GM12878 (cell line): Measurements from ENCODE around the gene ZMYND19. TPM values are rescaled to one million over a fixed set of nuclear protein-coding genes. Genes with fewer than 3 reads are reported as not detected.

Experiments used
- ATAC-seq: fragments of 200-7000 bp; cut with Tn5 transposase; 3 replicates; pipeline ENCODE4 v1.9.1; 2020; ENCODE audit warnings: mild to moderate bottlenecking, moderate library complexity
- BruUV-seq: library from RNA; stranded (reverse); fragments of 400-500 nt; replicated peaks from 2 replicates; lab custom pipeline; 2021; lab: Mats Ljungman, UMichigan
- CTCF ChIA-PET: fragments of 300-600 bp; sonication (Branson Sonifier 250); formaldehyde crosslinking; extraction: SDS; loops from one replicate; lab custom pipeline; 2021; ENCODE audit warnings: inconsistent platforms; lab: Yijun Ruan, JAX
- POLR2A ChIA-PET: fragments of 350-600 bp; formaldehyde crosslinking; extraction: SDS; loops from one replicate; lab custom pipeline; 2021; ENCODE audit warnings: inconsistent platforms; lab: Charles Lee
- RAD21 ChIA-PET: fragments of 300-600 bp; sonication (Branson Sonifier 250); formaldehyde crosslinking; loops from one replicate; lab custom pipeline; 2023; ENCODE audit warnings: antibody characterized with exemption; ENCODE audit not compliant: unreplicated experiment; lab: Charles Lee
- SMC1A ChIA-PET: fragments of 300-600 bp; sonication (Branson Sonifier 250); formaldehyde crosslinking; loops from one replicate; lab custom pipeline; 2023; ENCODE audit not compliant: unreplicated experiment, uncharacterized antibody; lab: Charles Lee
- DNase-seq: peaks from one replicate; pipeline ENCODE4 v3.0.0-alpha.2; 2011; ENCODE audit warnings: low read depth, low spot score
- FAIRE-seq: peaks from 3 replicates; lab custom pipeline; 2011; peaks lifted over from hg19 to GRCh38; lab: Jason Lieb, UNC
- H2AFZ ChIP-seq: 2 replicates; pipeline ENCODE4 v1.6.0; 2011; ENCODE audit warnings: low read depth, low read length, control low read depth; ENCODE audit not compliant: control insufficient read depth
- H3K27ac ChIP-seq: 2 replicates; pipeline ENCODE4 v1.5.1; 2011; ENCODE audit warnings: control low read depth; ENCODE audit not compliant: control insufficient read depth, insufficient read depth
- H3K27me3 ChIP-seq, 2 experiments: replicated peaks in 1 of 2; 2 replicates each; pipeline versions ENCODE4 v1.6.0 to v1.6.1; 2011; ENCODE audit warnings: low read length in 1 of 2; ENCODE audit not compliant: control insufficient read depth in 2 of 2, insufficient read depth in 2 of 2
- H3K36me3 ChIP-seq, 2 experiments: 2 replicates each; pipeline ENCODE4 v1.5.1; 2011; ENCODE audit warnings: low read length in 1 of 2; ENCODE audit not compliant: control insufficient read depth in 2 of 2, insufficient read depth in 2 of 2
- H3K4me1 ChIP-seq: 2 replicates; pipeline ENCODE4 v1.6.1; 2011; ENCODE audit warnings: mild to moderate bottlenecking, low read length, moderate library complexity, mixed read lengths; ENCODE audit not compliant: control insufficient read depth, insufficient read depth
- H3K4me2 ChIP-seq: 2 replicates; pipeline ENCODE4 v1.6.0; 2011; ENCODE audit warnings: control low read depth; ENCODE audit not compliant: control insufficient read depth, insufficient read depth
- H3K4me3 ChIP-seq: fragments of 200-600 bp; sonication (generic); 2 replicates; pipeline ENCODE4 v1.5.1; 2016
- H3K79me2 ChIP-seq: 2 replicates; pipeline ENCODE4 v1.6.0; 2011; ENCODE audit warnings: low read length; ENCODE audit not compliant: control insufficient read depth, insufficient read depth
- H3K9ac ChIP-seq: 2 replicates; pipeline ENCODE4 v1.8.0; 2011; ENCODE audit warnings: low read length, control low read depth, mixed read lengths; ENCODE audit not compliant: control insufficient read depth, insufficient read depth
- H3K9me3 ChIP-seq: replicated peaks from 3 replicates; pipeline ENCODE4 v1.5.1; 2011; ENCODE audit warnings: mild to moderate bottlenecking, low read length; ENCODE audit not compliant: control insufficient read depth, insufficient read depth
- H4K20me1 ChIP-seq: 2 replicates; pipeline ENCODE4 v1.6.0; 2011; ENCODE audit not compliant: control insufficient read depth, insufficient read depth
- ESRRA ChIP-seq: IDR thresholded peaks from 2 replicates; pipeline ENCODE4 v1.6.1; 2012; ENCODE audit warnings: mild to moderate bottlenecking, low read length, improper control_type of control experiment
- EZH2 ChIP-seq: IDR thresholded peaks from 2 replicates; pipeline ENCODE4 v1.6.1; 2012; ENCODE audit warnings: low read depth, mild to moderate bottlenecking, control low read depth, inconsistent platforms, low read length, borderline replicate concordance; ENCODE audit not compliant: control insufficient read depth
- LARP7 ChIP-seq: fragments of 450-650 bp; IDR thresholded peaks from 2 replicates; pipeline ENCODE4 v1.6.1; 2017; ENCODE audit warnings: mild to moderate bottlenecking
- MTA3 ChIP-seq: IDR thresholded peaks from 2 replicates; pipeline ENCODE4 v1.6.1; 2012; ENCODE audit warnings: low read length, inconsistent platforms, borderline replicate concordance
- NR2C1 ChIP-seq: fragments of 450-650 bp; IDR thresholded peaks from 2 replicates; pipeline ENCODE4 v1.6.1; 2017; ENCODE audit warnings: antibody characterized with exemption, mild to moderate bottlenecking, moderate library complexity
- POLR2A ChIP-seq: IDR thresholded peaks from 2 replicates; pipeline ENCODE4 v1.6.1; 2011; ENCODE audit warnings: low read depth, mild to moderate bottlenecking, low read length
- POLR2AphosphoS2 ChIP-seq: IDR thresholded peaks from 2 replicates; pipeline ENCODE4 v1.6.1; 2011; ENCODE audit warnings: low read depth, mild to moderate bottlenecking, low read length, improper control_type of control experiment, moderate library complexity
- RAD21 ChIP-seq: IDR thresholded peaks from 2 replicates; pipeline ENCODE4 v1.6.1; 2011; ENCODE audit warnings: mild to moderate bottlenecking, low read depth, low read length, moderate library complexity; ENCODE audit not compliant: insufficient read depth
- RAD51 ChIP-seq: fragments of 450-650 bp; IDR thresholded peaks from 2 replicates; pipeline ENCODE4 v1.6.1; 2016; ENCODE audit warnings: moderate library complexity, mild to moderate bottlenecking, inconsistent platforms
- SKIL ChIP-seq: fragments of 450-650 bp; IDR thresholded peaks from 2 replicates; pipeline ENCODE4 v1.6.1; 2017; ENCODE audit warnings: mild to moderate bottlenecking, low read depth, inconsistent platforms; ENCODE audit not compliant: poor library complexity, severe bottlenecking
- SMC3 ChIP-seq: IDR thresholded peaks from 2 replicates; pipeline ENCODE4 v1.6.1; 2011; ENCODE audit warnings: low read length, improper control_type of control experiment, borderline replicate concordance
- SPI1 ChIP-seq: IDR thresholded peaks from 2 replicates; pipeline ENCODE4 v1.6.1; 2011; ENCODE audit warnings: low read depth, mild to moderate bottlenecking, low read length, moderate library complexity, borderline replicate concordance; ENCODE audit not compliant: insufficient read depth
- SRF ChIP-seq, 2 experiments: IDR thresholded peaks; 2 replicates each; pipeline ENCODE4 v1.6.1; 2011; ENCODE audit warnings: low read depth in 2 of 2, low read length in 2 of 2, mild to moderate bottlenecking in 1 of 2, moderate library complexity in 1 of 2
- TARDBP ChIP-seq: IDR thresholded peaks from 2 replicates; pipeline ENCODE4 v1.6.1; 2016; ENCODE audit warnings: borderline replicate concordance
- YY1 ChIP-seq: IDR thresholded peaks from 2 replicates; pipeline ENCODE4 v1.6.1; 2011; ENCODE audit warnings: low read depth, mild to moderate bottlenecking, low read length
- ZBED1 ChIP-seq: IDR thresholded peaks from 2 replicates; pipeline ENCODE4 v1.6.1; 2016; ENCODE audit warnings: borderline replicate concordance
- ZNF217 ChIP-seq: fragments of 450-650 bp; IDR thresholded peaks from 2 replicates; pipeline ENCODE4 v1.6.1; 2017; ENCODE audit warnings: antibody characterized with exemption, mild to moderate bottlenecking
- ZNF622 ChIP-seq: fragments of 450-650 bp; IDR thresholded peaks from 2 replicates; pipeline ENCODE4 v1.6.1; 2017; ENCODE audit warnings: mild to moderate bottlenecking, inconsistent platforms
- WGBS: methylation state at CpG from one replicate; pipeline ENCODE4 v1.1.6; 2016; ENCODE audit warnings: low lambda C conversion rate; ENCODE audit not compliant: insufficient replicate concordance, insufficient coverage; ENCODE audit errors: missing lambda C conversion rate; 5-methylcytosine and 5-hydroxymethylcytosine counted together
- in situ Hi-C: fragments of 300-500 bp; cut with MboI; formaldehyde crosslinking; loops from 9 replicates; pipeline ENCODE4 v1.14.3; 2018; ENCODE audit warnings: mixed read lengths
- intact Hi-C: fragments of 100-400 bp; cut with micrococcal nuclease; formaldehyde crosslinking; loops from one replicate; pipeline ENCODE4 v1.14.2; 2022; ENCODE audit not compliant: unreplicated experiment
- polyA plus RNA-seq, 11 experiments: library from polyadenylated mRNA; depleted of rRNA in 4 of 11; unstranded in 6 of 11; stranded (reverse) in 5 of 11; fragments of >200 nt; fragmentation: Nextera tagmentation in 4 of 11; fragmentation: Illumina TruSeq in 1 of 11; extraction: Ambion mirVana in 4 of 11; extraction: Trizol in 1 of 11; gene quantifications; 1 replicate in 1 of 11; 2 replicates in 10 of 11; pipeline versions ENCODE4 v1.2.1 to v1.2.3, GENCODE V29; 2011 to 2016; ENCODE audit warnings: inconsistent platforms in 2 of 11, missing spikeins in 2 of 11, low read depth in 1 of 11
- total RNA-seq, 4 experiments: library from RNA; depleted of rRNA in 3 of 4; stranded (reverse); fragments of >200 nt in 3 of 4; fragmentation: Illumina TruSeq in 1 of 4; extraction: Trizol in 1 of 4; gene quantifications; 2 replicates each; pipeline versions ENCODE4 v1.2.1 to v1.2.3, GENCODE V29; 2013 to 2021

Gene ZMYND19
- total and polyA plus RNA-seq, 10 of the 15 experiments (the other 5 are each of a cell fraction or from before 2014, with no cell fraction given) = 0.84 to 54.8 (median 20.1) TPM

GRCh38 chr9:137586854-137587253 is 3.5 kb downstream of the ZMYND19 start:
- H3K9ac ChIP-seq = no peak overlapping the region
- ChIA-PET POLR2A (no interaction called here), RAD21 (no interaction called here), SMC1A (no interaction called here)
- H3K4me2 ChIP-seq = no peak overlapping the region
- FAIRE-seq (no peak), ATAC-seq (no peak)
- H3K79me2 ChIP-seq = peaks cover 14% of the 10 kb centered on the region
- no peak overlapping the region for H2AFZ ChIP-seq
- no peaks in the 10 kb centered on the region for H3K27me3 ChIP-seq
- no peak for TF ChIP-seq RAD51
- TF ChIP-seq POLR2A = no peak
- no peak for TF ChIP-seq LARP7
- no peak for TF ChIP-seq NR2C1
- TF ChIP-seq RAD21 = no peak
- no peak for TF ChIP-seq SMC3
- TF ChIP-seq EZH2 = no peak
- no peak for TF ChIP-seq ZNF217
- TF ChIP-seq MTA3 = no peak
- TF ChIP-seq ZNF622 = no peak
- TF ChIP-seq, all 136 proteins: peak for 0
- Histone ChIP-seq H3K4me3 (no peak overlapping the region), H3K36me3 (peaks cover 14 to 22% of the 10 kb centered on the region in 2 experiments; a peak in 3 of 4 replicates), H3K27ac (no peak overlapping the region), H3K9me3 (no peaks in the 10 kb centered on the region), H3K4me1 (peaks cover 6% of the 10 kb centered on the region; the same call in 1 of the 2 replicates), H4K20me1 (no peaks in the 10 kb centered on the region)
- intact Hi-C loops = no loop called here
- in situ Hi-C loops = no loop called here
- WGBS = 87% methylated on average over 14 of the region's 14 CpGs
- no TSS peak for BruUV-seq
- CTCF ChIA-PET = interaction anchor here (0.8 kb wide), 2 partner anchors 8 to 42 kb away, joined by 3 to 4 read pairs; partner anchors contain the start of gene DPH7
- DNase-seq = no peak

- in situ Hi-C loops = no loop called here
- CTCF ChIA-PET = no interaction called here
These were observed 6.4 kb downstream of the ZMYND19 start for GRCh38 chr9:137583957-137584356.

More at GRCh38 chr9:137583957-137584356, 6.4 kb downstream of the ZMYND19 start:
- no peak for FAIRE-seq
- H3K27ac ChIP-seq = no peak overlapping the region
- peaks cover 4% of the 10 kb centered on the region; the same call in 1 of the 2 replicates for H3K79me2 ChIP-seq
- DNase-seq = no peak
- no peaks in the 10 kb centered on the region for H3K4me1 ChIP-seq
- WGBS = 86% methylated on average over 8 of the region's 8 CpGs
- no peak overlapping the region for H3K4me2 ChIP-seq
- H3K9me3 ChIP-seq = no peaks in the 10 kb centered on the region
- ChIA-PET RAD21 (no interaction called here), SMC1A (no interaction called here), POLR2A (interaction anchor here (0.6 kb wide), 1 partner anchor 506 kb away, joined by 3 read pairs; no protein-coding TSS in a partner anchor)
- no peak overlapping the region for H3K9ac ChIP-seq
- H3K4me3 ChIP-seq = no peak overlapping the region
- H2AFZ ChIP-seq = no peak overlapping the region
- BruUV-seq = no TSS peak
- TF ChIP-seq YY1 = no peak
- no peak for TF ChIP-seq ESRRA
- TF ChIP-seq SKIL = no peak
- no peak for TF ChIP-seq POLR2AphosphoS2
- TF ChIP-seq SPI1 = no peak
- TF ChIP-seq RAD21 = no peak
- TF ChIP-seq SRF (IDR thresholded peaks at IDR 0.05; ENCODE audit: low read depth in 2 of 2, low read length in 2 of 2) = no peak
- TF ChIP-seq ZBED1 = no peak
- TF ChIP-seq TARDBP = no peak
- no peaks in the 10 kb centered on the region for H4K20me1 ChIP-seq
- H3K36me3 ChIP-seq = peaks cover 14 to 22% of the 10 kb centered on the region in 2 experiments; a peak in 3 of 4 replicates
- no peaks in the 10 kb centered on the region for H3K27me3 ChIP-seq
- ATAC-seq = no peak
- intact Hi-C loops = no loop called here
